Hematopoietic multipotent progenitor cell treated with erythropoietin and hydrocortisone succinate and interleukin-3 and kit ligand, for 6 days (in vitro differentiated cells): ENCODE data around the gene PTPRN2.

Experiments used
- DNase-seq: peaks from one replicate; pipeline ENCODE4 v3.0.0-alpha.2; 2015

PTPRN2 gene

DNA sequence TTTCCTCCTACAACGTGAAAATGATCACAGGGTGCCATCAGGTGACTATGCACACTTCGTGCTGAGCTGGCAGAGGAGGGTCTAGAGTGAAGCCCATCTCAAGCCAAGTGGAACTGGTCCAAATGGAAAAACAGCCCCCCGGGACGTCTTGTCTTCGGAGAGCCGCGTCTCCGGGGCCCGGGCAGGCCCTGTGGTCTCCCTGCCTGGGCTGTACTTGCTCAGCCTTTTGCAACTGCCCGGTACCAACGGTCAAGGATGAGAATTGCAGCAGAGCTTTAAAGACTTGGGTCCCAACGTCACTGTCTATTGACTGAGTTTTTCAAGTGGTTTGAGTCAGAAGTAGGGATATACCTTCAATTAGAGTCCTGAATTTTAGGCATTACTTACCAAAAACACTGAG, 315.5 kb downstream of the PTPRN2 start:
- DNase-seq, result no peak

GRCh38 chr7:158271646-158272045, 316.0 kb downstream of the PTPRN2 start:
- DNase-seq, result no peak

- no peak for DNase-seq
Measured at GRCh38 chr7:158270856-158271413, 316.7 kb downstream of the PTPRN2 start.

DNA sequence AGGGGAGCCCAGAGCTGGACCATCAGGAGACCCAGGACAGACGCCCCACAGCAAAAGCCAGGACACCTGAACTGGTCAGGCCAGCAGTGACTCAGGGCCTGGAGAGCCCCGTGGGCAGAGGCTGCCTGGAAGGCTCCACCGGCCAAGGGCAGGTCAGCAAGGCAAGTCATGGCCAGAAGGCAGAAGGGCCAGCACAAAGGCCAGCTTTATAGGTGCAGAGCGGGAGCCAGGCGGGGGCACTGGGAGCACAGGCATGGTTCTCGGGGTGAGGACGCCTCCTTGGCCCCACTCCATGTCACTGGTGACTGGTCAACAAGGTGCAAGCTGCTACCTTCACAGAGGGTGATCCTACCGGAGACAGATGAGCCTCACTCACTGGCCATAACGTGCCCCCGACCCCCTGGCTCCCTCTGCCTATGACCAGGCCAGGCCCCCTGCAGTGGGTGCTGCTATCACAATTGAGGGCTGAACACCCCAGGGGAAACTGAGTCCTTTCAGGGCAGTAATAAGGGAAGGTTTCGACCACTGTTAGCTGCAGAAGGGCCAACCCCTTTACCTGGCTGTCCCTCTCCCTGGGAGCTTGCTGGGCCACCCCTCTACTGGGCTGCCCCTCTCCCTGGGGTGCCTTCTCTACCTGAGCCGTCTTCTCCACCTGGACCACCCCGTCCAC, 317.4 kb downstream of the PTPRN2 start:
- DNase-seq, result no peak

- no peak for DNase-seq
Measured at GRCh38 chr7:158268816-158269535, 318.6 kb downstream of the PTPRN2 start.

DNA sequence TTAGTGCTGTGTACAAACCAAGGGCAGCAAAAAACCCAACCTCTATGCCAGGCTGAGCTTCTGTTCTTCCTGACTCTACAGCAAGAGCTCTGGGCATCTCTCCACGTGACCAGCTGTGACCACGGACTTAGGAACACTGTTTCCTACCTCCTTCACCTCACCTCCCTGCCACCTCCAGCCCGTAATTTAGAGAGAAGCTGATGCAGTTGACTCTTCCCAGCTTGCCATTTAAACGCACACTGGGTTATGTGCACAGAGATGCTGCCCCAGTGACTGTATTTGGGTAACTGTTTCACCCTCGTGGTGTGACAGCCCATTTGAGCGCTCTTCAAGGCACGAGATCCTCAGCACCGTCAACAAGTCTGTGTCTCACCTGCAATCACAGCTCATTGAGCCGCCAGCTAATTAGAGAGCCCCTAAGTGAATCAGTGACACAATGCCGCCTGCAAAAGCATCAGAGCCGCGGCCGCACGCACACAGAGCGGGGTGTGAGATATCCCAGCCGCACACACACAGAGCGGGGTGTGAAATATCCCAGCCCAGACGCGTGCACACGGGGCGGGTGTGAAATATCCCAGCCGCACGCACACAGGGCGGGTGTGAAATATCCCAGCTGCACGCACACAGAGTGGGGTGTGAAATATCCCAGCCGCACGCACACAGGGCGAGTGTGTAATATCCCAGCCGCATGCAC, 319.7 kb downstream of the PTPRN2 start:
- no peak for DNase-seq

GRCh38 chr7:158266817-158267741, 320.5 kb downstream of the PTPRN2 start:
- no peak for DNase-seq

DNA sequence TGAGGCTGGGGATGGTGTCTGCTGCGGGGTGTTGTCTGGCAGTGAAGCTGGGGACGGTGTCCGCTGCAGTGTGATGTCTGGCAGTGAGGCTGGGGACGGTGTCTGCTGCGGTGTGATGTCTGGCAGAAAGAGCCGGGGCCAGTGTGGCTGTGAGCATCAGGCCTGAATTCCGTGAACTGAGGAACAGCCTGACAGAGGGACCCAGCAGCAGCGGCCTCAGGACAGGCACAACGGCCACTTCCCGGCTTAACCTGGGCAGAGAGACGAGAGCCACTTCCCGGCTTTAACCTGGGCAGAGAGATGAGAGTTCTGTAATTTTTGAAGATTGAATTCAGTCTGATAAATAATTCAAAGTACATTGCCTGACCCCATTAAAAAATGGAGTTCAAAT, 321.2 kb downstream of the PTPRN2 start:
- DNase-seq, result no peak

DNA sequence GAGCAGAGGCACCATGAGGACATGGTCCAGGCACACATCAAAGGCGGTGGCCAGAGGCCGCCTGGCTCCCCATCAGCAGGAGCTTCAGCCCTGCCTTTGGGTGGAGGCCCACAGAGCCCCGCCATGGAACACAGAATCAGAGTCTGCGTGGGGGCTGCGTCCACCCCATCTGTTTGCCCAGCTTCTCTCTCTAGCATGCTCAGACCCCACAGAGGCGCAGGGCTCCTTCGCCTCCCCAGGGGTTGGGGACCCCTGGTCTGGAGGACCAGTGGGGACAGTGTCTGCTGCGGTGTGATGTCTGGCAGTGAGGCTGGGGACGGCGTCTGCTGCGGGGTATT, 321.9 kb downstream of the PTPRN2 start:
- DNase-seq, result no peak

GRCh38 chr7:158264881-158265742, 322.5 kb downstream of the PTPRN2 start:
- DNase-seq, result no peak

DNA sequence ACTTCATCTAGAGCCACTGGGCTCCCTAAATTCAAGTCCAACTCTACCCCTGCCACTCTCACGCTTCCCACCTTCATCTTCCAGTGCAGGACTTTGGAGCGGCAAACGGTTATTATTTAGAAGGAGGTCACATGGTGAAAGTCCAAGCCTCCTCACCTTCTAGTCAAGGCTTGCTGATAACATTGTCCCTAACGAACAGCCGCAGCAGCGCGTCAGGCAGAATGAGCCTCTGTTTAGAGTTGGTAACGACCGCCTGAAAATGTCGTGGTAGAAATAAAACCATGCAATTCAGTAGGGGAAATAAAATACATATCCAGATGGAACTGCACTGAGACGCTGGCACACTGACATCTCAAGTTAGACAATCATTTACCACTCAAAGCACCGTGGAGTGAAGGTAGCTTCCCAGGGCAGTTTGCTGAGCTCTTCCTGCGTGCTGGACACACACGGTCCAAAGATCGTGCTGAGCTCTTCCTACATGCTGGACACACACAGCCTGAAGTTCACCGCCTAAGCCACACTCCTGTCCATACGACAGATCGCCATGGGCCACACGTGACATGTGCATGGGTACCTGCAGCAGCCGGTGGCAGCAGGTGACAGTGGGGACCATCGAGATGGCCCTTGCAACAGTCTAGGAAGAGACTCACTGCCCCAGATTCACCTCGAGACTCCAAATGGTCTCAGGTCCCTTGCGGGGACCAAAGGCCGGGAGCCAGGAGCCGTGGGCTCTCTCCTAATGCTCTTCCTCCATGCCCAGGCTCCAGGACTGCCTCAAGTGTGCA, 323.5 kb downstream of the PTPRN2 start:
- no peak for DNase-seq

DNA sequence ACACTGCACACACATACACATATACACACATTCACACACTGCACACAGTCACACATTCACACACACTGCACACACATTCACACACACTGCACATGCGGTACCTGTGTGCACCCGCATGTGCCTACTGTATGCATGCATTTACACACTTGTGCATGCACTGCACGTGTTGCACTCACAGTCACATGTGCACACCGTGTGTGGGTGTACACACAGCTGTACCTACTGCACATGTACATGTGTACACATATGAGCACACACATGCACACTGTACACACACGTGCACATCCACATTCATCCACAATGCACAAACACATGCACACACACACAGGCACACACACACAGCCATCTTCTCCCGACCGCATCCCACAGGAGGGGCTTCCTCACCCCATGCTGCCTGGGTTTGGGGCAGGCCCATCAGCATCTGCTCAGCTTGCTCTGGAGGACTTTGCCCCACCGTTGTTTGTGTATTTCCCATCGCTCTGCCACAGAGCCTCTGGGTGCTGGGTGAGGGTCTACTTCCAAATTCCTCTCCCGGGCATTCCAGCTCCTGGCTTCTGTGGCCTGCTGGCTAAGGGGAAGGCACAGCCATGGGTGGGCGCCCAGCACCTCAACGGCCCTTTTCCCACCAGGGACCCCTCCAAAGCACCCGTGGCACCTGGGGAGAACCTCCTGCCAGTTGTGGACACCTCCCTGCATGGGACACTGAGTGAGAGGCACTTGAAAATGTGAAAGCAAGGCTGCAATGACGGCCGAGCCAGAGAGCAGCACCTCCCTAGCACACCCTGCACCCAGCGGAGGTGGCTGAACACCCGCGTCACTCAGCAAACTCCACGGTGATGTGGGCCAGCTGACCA, 324.3 kb downstream of the PTPRN2 start:
- DNase-seq, result no peak

GRCh38 chr7:158262284-158263109, 325.1 kb downstream of the PTPRN2 start:
- DNase-seq, result no peak

- no peak for DNase-seq
Measured at GRCh38 chr7:158261362-158262235, 326.0 kb downstream of the PTPRN2 start.

DNA sequence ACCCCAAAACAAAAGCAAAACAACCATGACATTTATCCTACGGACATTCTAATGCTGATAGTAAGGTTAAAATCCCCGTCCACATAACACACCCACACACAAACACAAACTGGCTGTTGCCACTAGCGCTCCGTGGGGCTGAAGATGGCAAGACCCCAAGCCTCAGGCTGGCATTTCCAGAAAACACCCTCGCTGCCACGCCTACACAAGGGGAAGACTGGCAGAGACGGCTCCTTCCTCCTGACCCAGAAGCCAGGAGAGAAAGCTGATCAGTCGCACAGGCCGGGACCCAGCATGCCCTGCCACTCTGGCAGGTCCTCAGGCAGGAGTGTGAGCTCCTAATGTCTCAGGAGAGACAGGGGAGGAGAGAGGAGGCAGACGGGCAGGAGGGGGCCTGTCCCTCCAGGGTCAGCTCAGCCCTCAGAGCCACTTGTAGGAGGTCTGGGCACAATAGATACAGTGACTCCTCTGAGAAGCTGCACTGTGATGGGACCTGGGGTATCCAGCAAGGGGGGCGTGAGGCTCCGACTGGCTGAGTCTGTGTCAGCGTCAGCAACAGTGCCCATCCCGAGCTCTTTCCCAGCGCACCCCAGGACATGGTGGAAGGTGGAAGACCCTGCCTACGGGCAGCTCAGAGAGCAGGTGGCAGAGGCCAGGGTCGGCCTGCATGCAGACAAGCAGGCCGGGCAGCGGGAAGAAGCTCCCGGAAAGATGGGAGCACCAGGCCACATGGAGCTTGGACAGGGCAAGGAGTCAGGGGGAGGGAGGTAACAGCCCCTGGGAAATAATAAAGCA, 326.9 kb downstream of the PTPRN2 start:
- DNase-seq, result no peak

DNA sequence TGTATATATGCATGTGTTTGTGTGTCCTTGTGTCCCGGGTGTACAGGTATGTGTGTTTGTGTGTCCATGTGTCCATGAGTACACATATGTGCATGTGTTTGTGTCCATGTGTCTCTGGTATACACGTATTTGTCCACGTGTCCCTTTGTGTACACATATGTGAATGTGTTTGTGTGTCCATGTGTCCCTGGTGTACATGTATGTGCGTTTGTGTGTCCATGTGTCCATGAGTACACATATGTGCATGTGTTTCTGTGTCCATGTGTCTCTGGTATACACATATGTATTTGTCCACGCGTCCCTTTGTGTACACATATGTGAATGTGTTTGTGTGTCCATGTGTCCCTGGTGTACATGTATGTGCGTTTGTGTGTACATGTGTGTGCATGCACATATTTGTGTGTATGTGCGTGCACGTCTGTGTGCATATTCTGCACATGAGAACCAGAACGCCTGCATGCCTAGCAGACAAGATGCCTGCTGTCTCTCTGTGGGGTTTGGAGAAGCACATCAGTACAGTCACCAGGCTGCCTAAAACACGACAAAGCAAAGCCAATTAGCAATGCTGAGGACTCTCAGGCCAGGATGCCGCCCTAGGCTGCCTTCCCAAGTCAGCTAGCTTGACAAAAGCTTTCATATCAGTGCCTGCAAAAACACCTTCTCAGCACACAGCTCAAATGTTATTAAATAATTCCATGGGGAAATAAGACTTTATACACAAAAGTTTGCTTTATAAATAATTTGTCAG, 327.8 kb downstream of the PTPRN2 start:
- DNase-seq, result no peak
